Measurements from ENCODE around the gene CEP170B. TPM values are rescaled to one million over a fixed set of nuclear protein-coding genes. Genes with fewer than 3 reads are reported as not detected.

Gene CEP170B
- polyA plus RNA-seq, 1 donor = 11.7 TPM

GRCh38 chr14:104866451-104867370 lies 1.6 kb downstream of the CEP170B start:
- no peak for DNase-seq

GRCh38 chr14:104867371-104868059 lies 2.4 kb downstream of the CEP170B start:
- no peak for DNase-seq

- DNase-seq = no peak
These were observed 3.1 kb downstream of the CEP170B start for GRCh38 chr14:104868060-104868740.

GRCh38 chr14:104868811-104869572 lies 3.9 kb downstream of the CEP170B start:
- DNase-seq = no peak

GRCh38 chr14:104869669-104870367 lies 4.8 kb downstream of the CEP170B start:
- no peak for DNase-seq

GRCh38 chr14:104870368-104871144 lies 5.5 kb downstream of the CEP170B start:
- DNase-seq = no peak

- no peak for DNase-seq
These were observed 6.1 kb downstream of the CEP170B start for GRCh38 chr14:104871145-104871655.

- DNase-seq = no peak
These were observed 6.8 kb downstream of the CEP170B start for GRCh38 chr14:104871656-104872468.

GRCh38 chr14:104872469-104873341 lies 7.6 kb downstream of the CEP170B start:
- DNase-seq = no peak

GRCh38 chr14:104873380-104874055 lies 8.4 kb downstream of the CEP170B start:
- no peak for DNase-seq

- no peak for DNase-seq
These were observed 9.1 kb downstream of the CEP170B start for GRCh38 chr14:104874110-104874531.

- DNase-seq = no peak
These were observed 9.7 kb downstream of the CEP170B start for GRCh38 chr14:104874571-104875411.

GRCh38 chr14:104875412-104875751 lies 10.3 kb downstream of the CEP170B start:
- DNase-seq = no peak

- DNase-seq = no peak
These were observed 10.7 kb downstream of the CEP170B start for GRCh38 chr14:104875811-104876210.

- no peak for DNase-seq
These were observed 11.2 kb downstream of the CEP170B start for GRCh38 chr14:104876251-104876699.

- DNase-seq = no peak
These were observed 12.2 kb downstream of the CEP170B start for GRCh38 chr14:104877066-104877805.
